Lower leg skin (tissue), 4 donors: ENCODE measurements around the gene AKR7A3. TPM values are rescaled to one million over a fixed set of nuclear protein-coding genes. Genes with fewer than 3 reads are reported as not detected.

Experiments used
- DNase-seq, 2 donors: peaks; one replicate each; pipeline ENCODE4 v3.0.0-alpha.2; 2019; ENCODE audit warnings: low spot score in 2 of 2
- H3K4me3 ChIP-seq: fragments of 200-600 bp; sonication (generic); 2 replicates; pipeline ENCODE4 v1.5.1; 2017; ENCODE audit warnings: mild to moderate bottlenecking, low read depth; ENCODE audit not compliant: poor library complexity, severe bottlenecking
- POLR2A ChIP-seq, 2 donors: fragments of 450-650 bp; IDR thresholded peaks; one replicate each; pipeline ENCODE4 v1.6.1; 2016 to 2017; ENCODE audit warnings: antibody characterized with exemption in 2 of 2, mild to moderate bottlenecking in 1 of 2, moderate library complexity in 1 of 2
- WGBS, 2 donors: methylation state at CpG; one replicate each; pipeline ENCODE4 v1.1.5; 2018; 5-methylcytosine and 5-hydroxymethylcytosine counted together
- intact Hi-C: fragments of 100-400 bp; cut with DNase I; formaldehyde crosslinking; loops from one replicate; pipeline ENCODE4 v1.15.0; 2023; ENCODE audit warnings: low total_unique reads
- total RNA-seq, 4 donors: library from RNA; depleted of rRNA; stranded (reverse); fragments of >200 nt; gene quantifications; one replicate each; pipeline ENCODE4 v1.1.0, GENCODE V29; 2016
- TF ChIP-seq, protein P1 (sequence below), 3 donors: fragments of 450-650 bp; IDR thresholded peaks; one replicate each; pipeline ENCODE4 v1.5.1; 2016; ENCODE audit warnings: antibody characterized with exemption in 3 of 3, mild to moderate bottlenecking in 3 of 3, moderate library complexity in 2 of 3

Gene AKR7A3
- total RNA-seq, 4 donors from 2014 or later = 0.84 to 2.4 (median 1.6) TPM

- 12 to 13% methylated on average over 14 of the region's 14 CpGs for WGBS, 2 donors
- no peak for DNase-seq
- H3K4me3 ChIP-seq = peak overlapping the region; percentile 84
- intact Hi-C loops = no loop called here
- TF ChIP-seq, protein P1, sequence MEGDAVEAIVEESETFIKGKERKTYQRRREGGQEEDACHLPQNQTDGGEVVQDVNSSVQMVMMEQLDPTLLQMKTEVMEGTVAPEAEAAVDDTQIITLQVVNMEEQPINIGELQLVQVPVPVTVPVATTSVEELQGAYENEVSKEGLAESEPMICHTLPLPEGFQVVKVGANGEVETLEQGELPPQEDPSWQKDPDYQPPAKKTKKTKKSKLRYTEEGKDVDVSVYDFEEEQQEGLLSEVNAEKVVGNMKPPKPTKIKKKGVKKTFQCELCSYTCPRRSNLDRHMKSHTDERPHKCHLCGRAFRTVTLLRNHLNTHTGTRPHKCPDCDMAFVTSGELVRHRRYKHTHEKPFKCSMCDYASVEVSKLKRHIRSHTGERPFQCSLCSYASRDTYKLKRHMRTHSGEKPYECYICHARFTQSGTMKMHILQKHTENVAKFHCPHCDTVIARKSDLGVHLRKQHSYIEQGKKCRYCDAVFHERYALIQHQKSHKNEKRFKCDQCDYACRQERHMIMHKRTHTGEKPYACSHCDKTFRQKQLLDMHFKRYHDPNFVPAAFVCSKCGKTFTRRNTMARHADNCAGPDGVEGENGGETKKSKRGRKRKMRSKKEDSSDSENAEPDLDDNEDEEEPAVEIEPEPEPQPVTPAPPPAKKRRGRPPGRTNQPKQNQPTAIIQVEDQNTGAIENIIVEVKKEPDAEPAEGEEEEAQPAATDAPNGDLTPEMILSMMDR (IDR thresholded peaks at IDR 0.05) = no peak
- no peak for TF ChIP-seq POLR2A (IDR thresholded peaks at IDR 0.05)
These were observed 37.8 kb downstream of the AKR7A3 start for GRCh38 chr1:19250629-19251304.

DNA sequence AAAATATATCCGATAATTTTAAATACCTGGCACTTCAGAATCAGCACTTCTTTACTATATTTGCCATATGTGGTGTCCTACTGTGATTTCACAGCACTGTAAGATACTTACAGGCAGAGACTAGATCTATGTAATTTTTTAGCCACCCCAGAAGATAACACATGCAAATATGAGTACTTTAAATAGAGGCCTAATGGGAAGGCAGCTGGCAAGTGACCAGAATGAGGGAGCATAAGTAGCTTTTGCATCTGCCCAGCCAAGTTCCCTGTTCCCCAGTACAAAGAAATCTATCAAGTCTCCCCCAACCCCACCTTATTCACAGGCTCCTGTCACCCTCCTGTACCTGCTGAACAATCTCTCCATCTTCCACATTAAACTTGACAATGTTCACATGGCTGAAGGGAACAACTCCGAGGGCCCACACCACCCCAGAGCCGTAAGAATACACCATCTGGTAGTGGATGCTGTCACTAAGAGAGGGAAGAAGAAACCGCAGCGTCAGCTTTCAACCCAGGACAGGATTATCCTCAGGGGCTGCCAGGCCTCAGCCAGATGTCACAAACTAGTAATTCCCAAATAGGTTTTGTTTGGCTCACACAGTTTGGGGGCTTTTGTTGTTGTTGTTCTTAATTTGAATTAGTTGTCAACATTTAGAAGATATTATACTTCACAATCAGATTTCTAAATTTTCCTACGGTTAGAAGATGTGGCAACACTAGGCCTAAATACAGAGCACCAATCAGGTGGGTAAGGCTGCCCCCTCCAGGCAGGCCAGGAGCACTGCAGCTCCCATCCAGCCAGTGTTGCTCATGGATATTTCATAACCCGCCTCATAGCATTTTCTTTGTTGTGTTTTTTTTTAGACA, 47.7 kb downstream of the AKR7A3 start:
- intact Hi-C loops = no loop called here
- peak; percentile 43 to 91 for DNase-seq
- H3K4me3 ChIP-seq = no peak overlapping the region
- WGBS, 2 donors = 63 to 67% methylated on average over 7 of the region's 7 CpGs
- TF ChIP-seq POLR2A (IDR thresholded peaks at IDR 0.05) = no peak
- TF ChIP-seq, protein P1 (IDR thresholded peaks at IDR 0.05) = peak in 1 of 3 donors; percentile 73

- H3K4me3 ChIP-seq = no peak overlapping the region
- 82 to 86% methylated on average over 7 of the region's 7 CpGs for WGBS, 2 donors
These were observed 48.7 kb downstream of the AKR7A3 start for GRCh38 chr1:19239876-19240275.

GRCh38 chr1:19234224-19234623, 54.3 kb downstream of the AKR7A3 start:
- intact Hi-C loops = no loop called here
- WGBS, 2 donors = 94 to 95% methylated on average over 3 of the region's 3 CpGs
- no peak overlapping the region for H3K4me3 ChIP-seq
- TF ChIP-seq POLR2A (IDR thresholded peaks at IDR 0.05) = no peak
- TF ChIP-seq, protein P1 (IDR thresholded peaks at IDR 0.05) = no peak
- DNase-seq = peak in 1 of 2 donors; percentile 26

More at GRCh38 chr1:19239876-19240275, 48.7 kb downstream of the AKR7A3 start:
- TF ChIP-seq, protein P1 (IDR thresholded peaks at IDR 0.05) = no peak
- no peak for TF ChIP-seq POLR2A (IDR thresholded peaks at IDR 0.05)
- intact Hi-C loops = no loop called here
- no peak for DNase-seq

Other genes starting within 250 kb of the AKR7A3 start
- gene UBR4, start 78.5 kb downstream of the AKR7A3 start, total RNA-seq = 100 to 1,000 TPM; 255 to 380 (median 329) TPM
- 10 to 100 TPM; 26.7 to 31.8 (median 30.2) TPM for gene EMC1, start 37.2 kb downstream of the AKR7A3 start, total RNA-seq
- 10 to 100 TPM; 12.4 to 26.4 (median 20.9) TPM for gene MRTO4, start 37.0 kb downstream of the AKR7A3 start, total RNA-seq
- gene AKR7A2, start 23.4 kb upstream of the AKR7A3 start, total RNA-seq = 100 to 1,000 TPM in 1 of 4 donors, 10 to 100 TPM in 3; 84.1 to 132 (median 89.6) TPM
- 10 to 100 TPM; 17.9 to 22.4 (median 19.5) TPM for gene SLC66A1, start 23.6 kb upstream of the AKR7A3 start, total RNA-seq
- 100 to 1,000 TPM in 2 of 4 donors, 10 to 100 TPM in 2; 84.7 to 124 (median 103) TPM for gene CAPZB, start 196.8 kb upstream of the AKR7A3 start, total RNA-seq